Hematopoietic multipotent progenitor cell treated with erythropoietin and hydrocortisone succinate and interleukin-3 and kit ligand, for 17 days (in vitro differentiated cells): Measurements from ENCODE around the gene MEIOSIN.
A peak's percentile ranks its signal among the peaks of the same experiment; 100 is the strongest.
"Not testable (repeated sequence)": the region's sequence is repeated elsewhere in the genome, so short reads cannot be mapped to it uniquely, and the experiment has no call there.

Experiments
- DNase-seq: peaks from one replicate; pipeline ENCODE4 v3.0.0-alpha.2; 2015; ENCODE audit warnings: low spot score

MEIOSIN gene

DNA sequence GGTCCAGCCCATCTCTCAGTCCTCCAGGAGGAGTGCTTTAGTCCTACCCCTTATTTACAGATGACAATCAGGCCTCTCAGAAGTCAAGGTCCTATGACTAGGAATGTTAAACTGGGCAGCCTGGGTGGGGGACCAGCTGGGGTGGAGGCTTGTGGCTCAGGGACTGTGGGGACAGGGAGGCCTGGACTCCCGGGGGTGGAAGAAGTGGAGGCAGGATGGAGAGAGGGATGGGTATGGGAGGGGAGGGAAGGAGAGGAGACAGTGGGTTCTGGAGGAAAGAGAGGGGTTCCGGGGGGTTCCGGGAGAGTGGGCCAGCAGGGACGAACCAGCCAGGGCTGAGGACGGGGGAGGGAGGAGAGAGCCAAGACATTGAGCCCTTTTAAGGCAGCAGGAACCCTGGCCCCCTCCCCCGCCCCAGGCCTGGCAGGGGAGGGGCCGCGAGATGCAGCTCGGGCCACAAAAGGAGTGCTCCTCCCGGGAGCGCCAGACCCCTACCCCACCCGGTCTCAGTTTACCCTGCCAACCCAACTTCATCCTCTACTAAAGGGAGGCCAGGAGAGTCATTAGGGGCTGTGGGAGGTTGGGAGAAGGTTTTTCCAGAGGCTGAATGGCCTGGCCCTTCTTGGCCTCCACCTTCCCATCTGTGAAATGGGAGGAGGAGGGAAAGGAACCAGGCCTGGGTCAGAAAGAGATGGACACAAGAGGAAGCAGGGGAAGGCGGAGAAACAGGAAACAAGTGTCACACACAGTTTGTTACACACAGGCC, 47.4 kb downstream of the MEIOSIN start:
- DNase-seq = no peak

DNA sequence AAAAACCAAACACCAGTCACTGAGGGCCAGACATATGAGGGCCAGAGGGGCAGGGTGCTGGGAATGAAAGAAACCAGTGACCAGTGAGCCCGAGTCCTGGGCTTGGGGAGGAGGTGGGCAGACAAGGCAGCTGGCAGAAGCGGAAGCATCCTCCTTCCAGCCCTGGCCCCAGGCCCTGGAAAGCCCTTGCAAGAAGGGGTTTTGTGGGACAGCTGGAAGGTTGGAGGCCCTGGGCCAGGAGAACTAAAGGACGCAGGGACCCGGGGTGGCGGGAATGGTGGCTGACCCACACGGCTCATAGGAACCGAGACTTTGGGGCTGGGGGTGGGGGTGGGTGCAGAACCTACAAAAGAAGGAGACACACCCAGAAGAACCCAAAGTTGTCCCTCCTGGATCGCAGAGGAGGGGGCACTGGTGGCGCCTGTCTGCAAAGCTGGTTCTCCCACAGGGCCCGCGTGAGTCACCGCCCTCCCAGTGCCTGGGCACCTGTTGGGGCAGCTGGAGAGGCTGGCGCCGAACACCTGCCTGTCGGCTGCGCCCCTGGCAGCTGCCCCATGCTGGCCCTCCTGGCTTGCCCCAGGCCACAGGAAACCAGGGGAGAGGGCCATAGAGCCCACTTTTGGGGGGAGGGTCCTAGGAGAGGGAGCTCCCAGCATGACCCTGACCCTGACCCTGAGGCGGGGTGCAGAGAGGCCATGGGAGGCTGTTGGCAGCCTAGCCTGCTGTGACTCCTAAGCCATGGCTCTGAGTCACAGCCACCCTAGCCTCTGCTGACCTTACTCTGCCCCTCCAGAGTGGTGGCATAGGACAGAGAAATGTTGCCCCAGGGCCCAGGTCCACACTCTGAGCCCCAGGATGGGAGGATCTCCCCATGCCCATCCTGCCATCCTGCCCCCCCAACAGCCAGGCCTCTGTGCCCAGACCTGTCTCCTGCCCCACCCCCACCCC, 48.2 kb downstream of the MEIOSIN start:
- no peak for DNase-seq

DNA sequence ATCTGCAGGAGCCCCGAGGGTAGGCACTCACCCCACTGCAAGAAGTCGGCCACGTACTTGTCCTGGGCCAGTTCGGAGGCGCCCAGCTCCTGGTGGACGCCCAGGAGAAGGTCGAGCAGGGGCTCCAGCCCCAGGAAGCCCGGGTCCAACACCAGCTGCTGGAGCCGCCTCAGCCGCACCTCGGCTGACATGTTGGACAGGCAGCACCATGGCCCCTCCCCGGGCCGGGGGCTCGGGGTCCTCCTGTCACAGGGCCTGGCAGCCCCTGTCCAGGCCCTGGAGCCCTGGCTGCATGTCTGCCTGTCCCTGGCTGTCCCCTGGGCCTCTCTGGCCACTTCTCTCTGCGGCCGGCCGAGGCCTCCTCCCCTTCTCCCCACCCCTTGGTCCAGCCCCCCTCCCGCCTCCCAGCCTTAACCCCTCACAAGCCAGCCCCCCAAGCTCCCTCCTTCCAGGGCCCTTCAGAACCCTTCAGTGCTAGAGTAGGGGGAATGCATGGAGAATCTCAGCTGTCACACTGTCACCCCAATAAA, 49.0 kb downstream of the MEIOSIN start, which contains the start of gene DMPK:
Gene DMPK (minus strand): TSS at position 329 of the 530 bp plus-strand sequence. CDS start 138 bp downstream, at position 191.
- no peak for DNase-seq

DNA sequence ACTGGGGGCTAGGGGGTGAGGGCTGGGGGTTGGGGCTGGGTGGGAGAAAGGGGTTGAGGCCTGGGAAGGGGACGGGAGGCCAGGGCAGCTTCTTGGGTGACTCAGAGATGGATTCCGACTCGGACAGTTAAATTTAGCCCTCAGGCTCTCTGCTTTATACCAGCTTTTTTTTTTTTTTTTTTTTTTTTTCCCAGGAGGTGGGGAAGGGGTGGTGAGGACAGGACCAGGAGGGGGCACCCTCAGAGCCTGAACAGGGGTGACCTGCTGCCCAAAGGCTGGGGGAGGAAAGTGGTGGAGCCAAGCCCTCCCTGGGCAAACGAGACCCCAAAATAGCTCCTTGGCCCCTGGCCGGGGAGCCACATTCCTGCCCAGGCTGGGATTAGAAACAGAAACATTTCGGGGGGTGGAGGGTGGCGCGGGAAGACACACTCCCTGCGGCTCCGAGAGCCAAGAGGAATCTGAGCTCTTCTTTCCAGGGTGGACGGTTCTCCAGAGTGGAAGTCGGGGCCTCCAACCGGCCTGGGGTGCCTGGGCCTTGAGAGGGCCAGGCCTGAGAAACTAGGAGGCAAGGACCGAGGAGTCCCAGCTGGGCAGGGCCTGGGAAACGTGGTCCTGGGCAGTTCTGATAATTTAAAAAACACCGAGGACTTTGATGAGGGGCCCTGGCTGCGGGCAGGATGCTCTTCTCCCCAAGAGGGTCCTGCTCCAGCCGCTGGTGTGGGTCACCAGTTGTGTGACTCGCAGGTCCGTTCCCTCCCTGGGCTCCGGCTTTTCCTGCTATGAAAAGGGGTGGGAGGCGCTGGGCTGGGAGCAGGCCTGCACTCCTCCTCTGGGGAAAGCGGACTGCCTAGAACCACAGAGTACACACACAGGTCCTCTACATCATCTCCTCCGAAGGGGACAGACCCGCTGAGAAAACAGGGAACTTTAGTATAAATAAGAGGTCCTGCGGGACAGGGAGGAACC, 49.9 kb downstream of the MEIOSIN start:
- no peak for DNase-seq

DNA sequence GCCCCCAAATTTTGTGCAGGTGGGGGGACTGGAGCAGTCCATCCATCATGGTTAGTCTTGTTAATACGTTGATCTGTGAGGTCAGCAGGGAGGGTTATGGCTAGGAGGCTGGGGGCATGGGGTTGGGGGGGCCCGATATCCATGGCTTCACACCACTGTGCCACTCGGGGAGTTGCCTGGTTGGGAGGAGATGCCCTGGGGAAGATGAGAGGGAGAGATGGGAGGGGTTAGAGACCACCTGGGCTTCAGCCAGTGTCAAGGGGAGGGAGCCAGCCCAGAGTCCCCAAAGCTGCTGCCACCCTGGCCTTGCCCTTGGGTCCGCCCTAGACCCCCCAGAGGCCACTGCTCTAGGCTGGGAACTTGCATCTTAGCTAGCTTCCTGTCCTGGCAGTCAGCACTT, 50.9 kb downstream of the MEIOSIN start:
- no peak for DNase-seq

DNA sequence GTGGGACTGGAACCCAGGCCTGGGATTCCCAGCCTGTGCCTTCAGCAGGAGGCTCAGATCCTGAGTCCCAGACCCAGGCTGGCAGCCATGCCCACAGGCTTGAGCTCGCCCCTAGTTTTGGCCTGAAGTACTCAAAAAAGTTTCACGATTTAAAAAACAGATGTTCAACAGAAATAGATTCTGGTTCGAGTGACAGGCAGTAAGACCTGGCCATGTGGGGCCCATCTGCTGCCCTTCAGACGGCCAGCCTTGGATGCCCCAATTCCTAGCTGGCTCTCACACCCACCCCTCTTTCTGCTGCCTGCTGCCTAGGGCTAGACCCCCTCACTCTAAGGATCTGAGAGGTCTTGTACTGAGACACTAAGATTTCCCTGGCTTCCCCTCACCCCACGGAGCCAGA, 51.9 kb downstream of the MEIOSIN start:
- DNase-seq = no peak

DNA sequence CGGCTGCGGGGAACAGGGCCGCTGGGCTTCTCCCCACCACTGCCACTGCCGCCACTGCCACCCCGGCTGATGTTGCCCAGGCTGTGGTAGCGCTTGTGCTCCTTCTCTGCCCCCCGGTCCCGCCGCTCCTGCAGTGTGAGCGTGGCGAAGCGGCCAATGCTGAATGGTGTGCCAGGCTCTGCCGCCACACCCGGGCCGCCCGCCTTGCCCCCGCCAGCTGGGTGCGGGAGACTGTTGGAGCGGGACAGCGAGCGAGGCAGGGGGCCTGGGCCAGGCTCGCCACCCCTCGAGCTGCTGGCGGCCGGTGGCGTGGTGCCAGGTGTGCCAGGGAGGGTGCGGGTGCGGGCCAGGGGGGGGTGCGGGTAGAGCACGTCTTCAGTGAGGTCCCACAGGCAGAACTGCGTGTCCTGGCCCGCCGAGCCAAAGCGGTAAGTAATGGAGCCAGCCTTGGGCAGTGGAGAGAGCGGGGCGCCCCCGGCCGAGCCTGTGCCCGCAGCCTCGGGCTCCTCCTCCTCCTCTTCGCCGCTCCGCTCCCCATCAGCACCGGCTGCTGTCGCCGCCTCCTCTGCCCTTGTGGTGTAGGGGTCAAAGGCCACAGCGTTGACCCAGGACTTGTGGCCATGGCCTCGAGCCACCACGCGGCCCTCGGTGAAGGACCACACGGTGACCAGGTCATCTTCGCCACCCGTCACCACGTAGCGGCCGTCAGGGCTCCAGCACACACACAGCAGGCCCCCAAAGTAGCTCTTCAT, 52.7 kb downstream of the MEIOSIN start:
- no peak for DNase-seq

DNA sequence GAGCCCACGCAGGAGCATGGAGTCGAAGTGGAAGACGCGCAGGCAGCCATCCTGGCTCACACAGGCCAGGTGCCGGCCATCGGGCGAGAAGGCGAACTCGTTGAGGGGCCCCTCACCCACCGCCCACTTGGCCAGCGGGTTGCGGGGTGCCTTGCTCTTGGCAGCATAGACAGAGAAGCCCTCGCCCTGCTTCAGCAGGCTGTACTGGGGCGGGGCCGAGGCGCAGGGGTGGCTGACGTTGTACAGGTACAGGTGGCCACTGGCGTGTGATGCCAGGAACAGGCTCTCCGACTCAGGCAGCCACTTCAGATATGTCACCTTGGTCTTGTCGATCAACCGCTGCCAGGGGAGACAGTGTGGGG, 53.3 kb downstream of the MEIOSIN start:
- DNase-seq = no peak

DNA sequence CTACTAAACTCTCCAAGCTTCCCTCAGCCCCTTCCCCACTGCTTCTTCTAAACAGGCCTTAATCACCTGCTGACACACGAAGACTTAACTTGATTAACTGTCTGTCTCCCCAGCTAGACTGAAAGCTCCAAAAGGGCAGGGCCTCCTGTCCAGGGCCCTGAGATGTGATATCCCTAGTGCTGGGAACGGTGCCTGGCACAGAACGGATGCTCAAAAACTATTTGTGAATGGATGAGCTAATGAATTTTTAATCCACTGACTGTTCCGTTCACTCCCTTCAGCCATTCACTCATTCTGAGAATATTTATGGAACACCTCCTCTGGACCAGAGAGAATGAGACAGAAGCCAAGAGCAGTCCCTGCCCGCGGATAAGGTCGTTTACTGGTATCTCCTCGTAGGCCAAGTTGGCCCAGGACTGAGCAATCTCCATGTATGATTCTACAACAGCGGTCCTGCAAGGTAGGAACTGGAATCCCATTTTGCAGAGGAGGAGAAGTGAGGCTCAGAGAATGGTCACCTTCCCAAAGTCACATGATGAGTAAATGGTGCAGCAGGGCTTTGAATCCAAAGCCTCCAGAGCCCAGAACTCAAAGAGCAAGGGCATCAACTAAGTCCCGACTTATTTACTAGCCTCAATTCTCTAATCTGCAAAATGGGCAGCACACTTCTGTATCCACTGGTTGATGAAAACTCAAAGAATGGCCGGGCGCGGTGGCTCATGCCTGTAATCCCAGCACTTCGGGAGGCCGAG, 56.0 kb downstream of the MEIOSIN start:
- DNase-seq = no peak

DNA sequence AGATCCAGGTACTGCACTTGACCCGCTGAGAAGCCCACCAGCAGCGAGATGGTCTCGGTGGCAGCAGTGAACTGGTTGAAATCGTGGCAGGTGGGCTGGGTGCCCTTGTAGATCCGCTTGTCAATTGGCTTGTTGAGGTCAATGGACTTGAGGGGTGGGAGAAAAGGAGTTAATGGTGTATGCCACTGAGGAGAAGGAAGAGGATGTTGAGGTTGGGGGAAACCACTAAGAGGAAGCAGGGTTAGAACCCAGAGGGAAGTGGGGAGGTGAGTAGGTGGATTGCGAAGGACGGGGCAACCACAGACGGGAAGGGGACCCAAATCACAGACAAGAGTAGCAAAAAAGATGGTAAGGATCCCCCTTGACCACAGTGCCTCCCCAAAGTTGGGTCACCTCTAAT, 57.7 kb downstream of the MEIOSIN start:
- DNase-seq = no peak

DNA sequence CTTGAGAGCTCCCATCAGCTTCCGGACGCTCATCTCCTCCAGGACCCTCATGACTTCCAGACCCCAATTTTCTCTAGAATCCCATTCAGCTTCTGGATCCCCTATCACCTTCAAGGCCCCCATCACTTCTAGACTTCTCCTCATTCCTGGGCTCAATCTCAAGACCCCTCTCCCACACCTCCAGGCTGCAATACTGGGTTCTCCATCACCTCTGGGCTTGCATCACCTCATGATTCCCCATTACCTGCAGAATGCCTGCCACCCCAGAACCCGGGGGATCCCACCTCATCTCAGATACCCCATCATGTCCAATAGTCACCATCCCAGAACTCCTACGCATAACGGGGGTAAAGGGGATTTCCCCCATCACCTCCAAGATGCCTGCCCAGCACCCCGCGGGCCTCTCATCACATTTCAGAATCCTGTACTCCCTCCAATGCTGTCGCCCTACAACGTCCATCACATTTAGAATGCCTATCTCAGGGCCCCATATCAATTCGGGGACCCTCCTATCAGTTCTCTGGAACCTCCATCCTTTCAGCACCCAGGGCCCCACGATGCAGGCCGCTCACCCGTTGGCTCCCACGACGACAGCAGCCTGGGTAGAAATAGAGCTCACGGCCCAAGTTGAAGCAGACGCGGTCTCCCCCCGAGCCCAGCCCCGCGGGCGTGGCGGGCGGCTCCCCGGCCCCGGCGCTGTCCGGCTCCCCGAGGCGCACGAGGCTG, 58.7 kb downstream of the MEIOSIN start:
- DNase-seq = no peak

DNA sequence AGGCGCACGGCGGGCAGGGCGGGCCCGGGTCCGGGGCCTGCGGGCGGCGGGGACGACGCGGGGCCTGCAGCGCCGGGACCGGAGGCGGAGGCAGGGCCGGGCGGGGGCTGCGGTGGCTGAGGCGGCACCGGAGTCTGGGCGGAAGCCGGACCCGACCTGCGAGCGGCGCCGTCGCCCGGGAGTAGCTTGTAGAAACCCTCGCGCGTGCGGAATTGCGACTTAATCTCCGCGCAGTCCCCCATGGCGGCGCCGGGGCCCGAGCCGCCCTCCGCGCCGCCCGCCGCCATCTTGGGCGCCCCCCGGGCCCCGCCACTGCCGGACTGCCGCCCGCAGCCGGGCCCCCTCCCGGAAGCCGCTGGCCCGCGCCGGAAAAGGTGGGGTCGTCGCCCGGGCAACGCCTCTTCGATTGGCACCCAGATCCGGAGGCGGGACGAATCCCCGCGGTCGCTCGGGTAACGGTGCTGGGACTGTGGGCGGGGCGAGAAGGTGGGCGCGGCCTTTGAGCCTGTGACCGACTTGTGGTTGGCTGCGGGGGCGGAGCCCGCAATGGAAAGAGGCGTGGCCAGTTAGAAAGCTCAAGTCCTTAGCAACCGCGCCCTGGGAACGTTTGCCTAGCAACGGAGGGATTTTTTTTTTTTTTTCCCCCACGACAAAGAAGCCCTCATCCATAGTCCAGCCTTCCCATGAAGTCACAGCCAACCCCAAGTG, 59.4 kb downstream of the MEIOSIN start, which contains the start of gene DMWD:
Gene DMWD (minus strand): TSS at position 376 of the 708 bp plus-strand sequence. CDS start 89 bp downstream, at position 287.
- peak; percentile 99 for DNase-seq

DNA sequence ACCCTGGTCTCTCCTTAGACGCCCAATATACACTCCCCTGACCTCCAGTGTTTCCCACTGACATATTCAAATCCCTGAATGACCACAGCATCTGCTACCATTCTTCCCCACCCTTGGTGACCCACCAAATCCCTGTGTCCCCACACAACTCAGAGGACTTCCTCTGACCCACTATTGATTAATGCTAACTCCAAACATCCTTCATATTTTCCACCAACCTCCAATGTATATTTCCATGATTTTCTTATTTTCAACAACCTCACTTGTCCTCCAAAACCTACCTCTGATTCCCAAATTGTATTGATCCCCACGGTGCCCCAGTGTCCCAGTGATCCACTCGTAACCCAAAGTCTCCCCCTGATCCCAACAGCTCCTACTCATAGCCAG, 59.9 kb downstream of the MEIOSIN start:
- no peak for DNase-seq

DNA sequence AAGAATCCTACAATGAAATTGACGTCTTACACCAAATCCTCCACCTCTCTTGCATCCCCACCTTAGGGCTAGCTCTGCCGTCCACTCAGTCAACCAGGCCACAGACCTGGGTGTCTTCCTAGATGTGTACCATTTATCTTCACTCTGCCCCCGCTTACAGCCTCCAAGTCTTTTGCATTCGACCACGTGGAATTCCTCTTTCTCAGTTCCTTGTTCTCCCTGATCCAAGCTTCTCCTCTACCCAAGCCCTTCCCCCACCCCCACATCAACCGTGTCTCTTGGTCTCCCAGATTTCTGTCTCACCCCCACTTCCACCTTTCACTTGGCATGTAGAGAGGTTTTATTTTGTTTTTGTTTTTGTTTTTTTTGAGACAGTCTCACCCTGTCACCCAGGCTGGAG, 60.6 kb downstream of the MEIOSIN start:
- DNase-seq = no peak

DNA sequence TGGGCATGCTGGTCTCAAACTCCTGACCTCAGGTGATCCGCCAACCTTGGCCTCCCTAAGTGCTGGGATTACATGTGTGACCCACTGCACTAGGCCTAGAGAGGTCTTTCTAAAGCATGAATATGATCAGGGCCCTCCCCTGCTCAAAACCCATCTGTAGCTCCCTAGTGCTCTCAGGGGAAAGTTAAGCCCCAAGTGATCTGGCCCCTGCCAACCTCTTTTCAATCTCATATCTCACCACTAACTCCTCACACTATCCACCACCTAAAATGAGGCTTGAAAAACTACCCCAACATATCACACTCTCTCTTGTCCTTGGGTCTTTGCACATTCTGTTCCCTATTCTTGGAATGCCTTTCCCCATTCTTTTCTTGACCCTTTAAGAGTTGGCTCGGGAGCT, 61.4 kb downstream of the MEIOSIN start:
- no peak for DNase-seq

DNA sequence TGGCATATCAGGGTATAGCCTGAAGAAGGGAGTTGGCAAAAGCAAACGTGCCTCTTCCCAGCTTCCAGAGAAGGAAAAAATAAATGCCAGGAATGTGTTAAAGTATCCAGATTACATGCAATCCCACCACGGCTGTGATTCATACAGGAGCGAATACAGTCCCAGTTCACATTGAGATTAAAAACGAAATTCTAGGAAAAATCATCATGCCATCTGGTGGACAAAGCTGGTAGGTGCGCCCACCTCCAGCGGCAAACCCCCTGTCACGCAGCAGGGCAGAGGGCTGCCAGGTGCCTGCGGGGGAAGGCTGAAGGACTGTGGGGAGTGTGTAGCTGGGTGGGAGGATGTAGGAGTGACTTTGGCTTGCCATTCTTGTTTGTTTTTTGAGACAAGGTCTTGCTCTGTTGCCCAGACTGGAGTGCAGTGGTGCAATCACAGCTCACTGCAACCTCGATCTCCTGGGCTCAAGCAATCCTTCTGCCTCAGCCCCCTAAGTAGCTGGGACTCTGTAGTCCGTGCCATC, 65.8 kb downstream of the MEIOSIN start:
- DNase-seq = peak; percentile 68

DNA sequence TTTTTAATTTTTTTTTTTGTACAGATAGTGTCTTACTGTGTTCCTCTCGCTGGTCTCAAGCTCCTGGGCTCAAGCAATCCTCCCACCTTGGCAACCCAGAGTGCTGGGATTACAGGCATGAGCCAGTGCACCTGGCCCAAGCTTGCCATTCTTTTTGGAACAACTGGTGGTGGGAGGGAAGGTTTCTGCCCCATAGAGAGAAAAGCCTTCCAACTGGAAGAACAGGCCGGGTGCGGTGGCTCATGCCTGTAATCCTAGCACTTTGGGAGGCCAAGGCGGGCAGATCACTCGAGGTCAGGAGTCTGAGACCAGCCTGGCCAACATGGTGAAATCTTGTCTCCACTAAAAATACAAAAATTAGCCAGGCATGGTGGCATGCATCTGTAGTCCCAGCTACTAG, 66.3 kb downstream of the MEIOSIN start:
- not testable (repeated sequence) for DNase-seq

DNA sequence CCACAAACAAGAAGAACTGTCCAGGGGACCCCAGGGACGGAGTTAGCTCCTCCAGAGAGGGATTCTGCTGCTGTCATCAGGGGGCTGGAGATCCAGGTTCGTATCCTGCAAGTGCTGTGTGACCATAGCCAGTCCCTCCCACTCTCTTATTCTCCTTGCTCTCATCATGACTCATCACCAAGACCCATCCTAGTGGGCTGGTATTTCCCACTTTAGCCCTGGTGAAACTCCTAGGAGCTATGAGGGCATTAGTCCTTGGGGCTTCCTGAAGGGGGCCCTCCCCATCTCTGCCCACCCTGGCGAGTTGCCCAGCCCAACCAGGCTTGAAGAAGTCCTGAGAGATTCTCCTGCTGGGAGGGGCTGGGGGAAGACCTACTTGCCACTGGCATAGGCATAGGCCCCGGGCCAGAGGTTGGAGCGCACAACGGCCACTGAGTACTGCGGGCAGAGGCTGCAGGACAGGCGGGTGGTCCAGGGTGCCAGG, 66.9 kb downstream of the MEIOSIN start:
- no peak for DNase-seq
